GM18861 (cell line): Measurements from ENCODE around the gene TPSG1.

ENCODE experiments used
- ATAC-seq: cut with Tn5 transposase; IDR thresholded peaks from one replicate; pipeline ENCODE4 v1.9.1; 2021; ENCODE audit not compliant: unreplicated experiment

The TPSG1 gene

GRCh38 chr16:1181404-1182315, 43.4 kb downstream of the TPSG1 start:
- no peak for ATAC-seq

- ATAC-seq: no peak
These were observed 44.3 kb downstream of the TPSG1 start for GRCh38 chr16:1180549-1181403.

- no peak for ATAC-seq
These were observed 46.7 kb downstream of the TPSG1 start for GRCh38 chr16:1178295-1178910.

GRCh38 chr16:1177750-1178149, 47.3 kb downstream of the TPSG1 start:
- no peak for ATAC-seq

GRCh38 chr16:1177053-1177452, 48.0 kb downstream of the TPSG1 start:
- ATAC-seq: no peak

- no peak for ATAC-seq
These were observed 48.7 kb downstream of the TPSG1 start for GRCh38 chr16:1176280-1176897.

GRCh38 chr16:1175566-1176279, 49.3 kb downstream of the TPSG1 start:
- ATAC-seq: no peak

GRCh38 chr16:1174477-1175357, 50.4 kb downstream of the TPSG1 start:
- no peak for ATAC-seq

GRCh38 chr16:1173788-1174451, 51.1 kb downstream of the TPSG1 start:
- ATAC-seq: no peak

- ATAC-seq: no peak
These were observed 52.4 kb downstream of the TPSG1 start for GRCh38 chr16:1172651-1173050.

- ATAC-seq: no peak
These were observed 53.1 kb downstream of the TPSG1 start for GRCh38 chr16:1171854-1172428.
